CD4-positive, alpha-beta T cell treated with Interleukin-4 for 1 hour (primary cell): Measurements from ENCODE around the gene PKD1L1.
"Not testable (repeated sequence)": the region's sequence is repeated elsewhere in the genome, so short reads cannot be mapped to it uniquely, and the experiment has no call there.

ENCODE experiments used
- DNase-seq, 2 donors: peaks; one replicate each; pipeline ENCODE4 v3.0.0-alpha.2; 2020 to 2022

Gene PKD1L1

GRCh38 chr7:47758546-47758945 lies 189.7 kb downstream of the PKD1L1 start:
- no peak for DNase-seq

GRCh38 chr7:47757921-47758411 lies 190.3 kb downstream of the PKD1L1 start:
- DNase-seq = no peak

GRCh38 chr7:47756636-47757035 lies 191.6 kb downstream of the PKD1L1 start:
- no peak for DNase-seq

- DNase-seq = no peak
Observed at GRCh38 chr7:47755248-47755647, 193.0 kb downstream of the PKD1L1 start.

- not testable (repeated sequence) for DNase-seq
Observed at GRCh38 chr7:47751724-47752123, 196.5 kb downstream of the PKD1L1 start.

GRCh38 chr7:47751043-47751442 lies 197.2 kb downstream of the PKD1L1 start:
- DNase-seq = no peak

- DNase-seq = no peak
Observed at GRCh38 chr7:47748041-47748440, 200.2 kb downstream of the PKD1L1 start.

GRCh38 chr7:47747160-47747559 lies 201.1 kb downstream of the PKD1L1 start:
- DNase-seq = no peak

GRCh38 chr7:47746468-47746867 lies 201.8 kb downstream of the PKD1L1 start:
- no peak for DNase-seq

- no peak for DNase-seq
Observed at GRCh38 chr7:47744883-47745282, 203.4 kb downstream of the PKD1L1 start.

GRCh38 chr7:47743965-47744591 lies 204.2 kb downstream of the PKD1L1 start:
- no peak for DNase-seq

- no peak for DNase-seq
Observed at GRCh38 chr7:47741984-47742383, 206.3 kb downstream of the PKD1L1 start.

- no peak for DNase-seq
Observed at GRCh38 chr7:47739891-47740290, 208.4 kb downstream of the PKD1L1 start.

GRCh38 chr7:47739301-47739875 lies 208.9 kb downstream of the PKD1L1 start:
- no peak for DNase-seq

- no peak for DNase-seq
Observed at GRCh38 chr7:47738563-47739166, 209.6 kb downstream of the PKD1L1 start.

GRCh38 chr7:47737601-47738000 lies 210.7 kb downstream of the PKD1L1 start:
- no peak for DNase-seq

- DNase-seq = no peak
Observed at GRCh38 chr7:47735431-47736345, 212.6 kb downstream of the PKD1L1 start.

- DNase-seq = no peak
Observed at GRCh38 chr7:47734949-47735291, 213.3 kb downstream of the PKD1L1 start.

- no peak for DNase-seq
Observed at GRCh38 chr7:47734287-47734948, 213.8 kb downstream of the PKD1L1 start.

- DNase-seq = no peak
Observed at GRCh38 chr7:47730142-47730541, 218.1 kb downstream of the PKD1L1 start.

GRCh38 chr7:47726047-47726726 lies 222.1 kb downstream of the PKD1L1 start:
- no peak for DNase-seq
